Neural progenitor cell (in vitro differentiated cells): ENCODE data around the gene ASPRV1. TPM values are rescaled to one million over a fixed set of nuclear protein-coding genes. Genes with fewer than 3 reads are reported as not detected.
"Not testable (repeated sequence)": the region's sequence is repeated elsewhere in the genome, so short reads cannot be mapped to it uniquely, and the experiment has no call there.

Experiments
- DNase-seq: peaks from one replicate; pipeline ENCODE4 v3.0.0-alpha.2; 2016; ENCODE audit warnings: low spot score
- H2AFZ ChIP-seq: fragments of 200-600 bp; sonication (generic); replicated peaks from 2 replicates; pipeline ENCODE4 v1.6.1; 2016; ENCODE audit warnings: antibody characterized with exemption
- H3F3A ChIP-seq: fragments of 200-600 bp; sonication (generic); 2 replicates; pipeline ENCODE4 v1.6.1; 2016; ENCODE audit warnings: antibody characterized with exemption, low read depth
- H3K27ac ChIP-seq: fragments of 200-600 bp; sonication (generic); 2 replicates; pipeline ENCODE4 v1.5.1; 2016; ENCODE audit warnings: mild to moderate bottlenecking
- H3K27me3 ChIP-seq: fragments of 200-600 bp; sonication (generic); 2 replicates; pipeline ENCODE4 v1.6.1; 2016; ENCODE audit warnings: mild to moderate bottlenecking, moderate library complexity
- H3K36me3 ChIP-seq: fragments of 200-600 bp; sonication (generic); 2 replicates; pipeline ENCODE4 v1.5.1; 2016
- H3K4me1 ChIP-seq: fragments of 200-600 bp; sonication (generic); 2 replicates; pipeline ENCODE4 v1.6.1; 2016; ENCODE audit warnings: mixed run types
- H3K4me2 ChIP-seq: fragments of 200-600 bp; sonication (generic); 2 replicates; pipeline ENCODE4 v1.6.1; 2016
- H3K4me3 ChIP-seq: fragments of 200-600 bp; sonication (generic); 2 replicates; pipeline ENCODE4 v1.5.1; 2016
- H3K79me2 ChIP-seq: fragments of 200-600 bp; sonication (generic); 2 replicates; pipeline ENCODE4 v1.6.1; 2016; ENCODE audit warnings: low read depth
- H3K9ac ChIP-seq: fragments of 200-600 bp; sonication (generic); 2 replicates; pipeline ENCODE4 v1.6.1; 2016
- H3K9me3 ChIP-seq: fragments of 200-600 bp; sonication (generic); 2 replicates; pipeline ENCODE4 v1.5.1; 2016; ENCODE audit warnings: low read depth
- H4K20me1 ChIP-seq: fragments of 200-600 bp; sonication (generic); 2 replicates; pipeline ENCODE4 v1.6.1; 2016; ENCODE audit warnings: low read depth
- H3K27ac Mint-ChIP-seq: 3 replicates; pipeline ENCODE4 v1.8.0; 2021; ENCODE audit warnings: mixed read lengths
- H3K27me3 Mint-ChIP-seq: 2 replicates; pipeline ENCODE4 v1.8.0; 2022; ENCODE audit warnings: low read depth, mild to moderate bottlenecking, inconsistent platforms, moderate library complexity, mixed read lengths; ENCODE audit not compliant: insufficient read depth
- H3K36me3 Mint-ChIP-seq: 3 replicates; pipeline ENCODE4 v1.8.0; 2021; ENCODE audit warnings: mixed read lengths
- H3K4me1 Mint-ChIP-seq: 3 replicates; pipeline ENCODE4 v1.8.0; 2021; ENCODE audit warnings: mixed read lengths
- H3K4me3 Mint-ChIP-seq: 3 replicates; pipeline ENCODE4 v1.8.0; 2021; ENCODE audit warnings: mild to moderate bottlenecking, moderate library complexity, mixed read lengths
- H3K9me3 Mint-ChIP-seq: 3 replicates; pipeline ENCODE4 v1.8.0; 2020; ENCODE audit warnings: mixed read lengths
- EZH2 ChIP-seq: fragments of 200-600 bp; sonication (generic); IDR thresholded peaks from 2 replicates; pipeline ENCODE4 v1.6.1; 2017; ENCODE audit warnings: antibody characterized with exemption, mild to moderate bottlenecking, moderate library complexity
- EZH2phosphoT487 ChIP-seq: fragments of 200-600 bp; sonication (generic); IDR thresholded peaks from 2 replicates; pipeline ENCODE4 v1.6.1; 2017; ENCODE audit warnings: antibody characterized with exemption
- total RNA-seq: library from RNA; depleted of rRNA; stranded (reverse); fragments of >200 nt; gene quantifications from 2 replicates; pipeline ENCODE4 v1.2.3, GENCODE V29; 2015; ENCODE audit warnings: low replicate concordance
- TF ChIP-seq, protein P1 (sequence below): fragments of 200-600 bp; sonication (generic); IDR thresholded peaks from 2 replicates; pipeline ENCODE4 v1.5.1; 2017; ENCODE audit warnings: antibody characterized with exemption, mild to moderate bottlenecking

ASPRV1 gene
- total RNA-seq, 1 donor from 2014 or later = 0.30 TPM

GRCh38 chr2:69954084-69954483, 7.3 kb downstream of the ASPRV1 start:
- no peak overlapping the region for H3K27ac ChIP-seq
- DNase-seq = no peak
- no peak overlapping the region for H2AFZ ChIP-seq
- H3K4me2 ChIP-seq = no peak overlapping the region
- TF ChIP-seq EZH2 = no peak
- TF ChIP-seq, protein P1, sequence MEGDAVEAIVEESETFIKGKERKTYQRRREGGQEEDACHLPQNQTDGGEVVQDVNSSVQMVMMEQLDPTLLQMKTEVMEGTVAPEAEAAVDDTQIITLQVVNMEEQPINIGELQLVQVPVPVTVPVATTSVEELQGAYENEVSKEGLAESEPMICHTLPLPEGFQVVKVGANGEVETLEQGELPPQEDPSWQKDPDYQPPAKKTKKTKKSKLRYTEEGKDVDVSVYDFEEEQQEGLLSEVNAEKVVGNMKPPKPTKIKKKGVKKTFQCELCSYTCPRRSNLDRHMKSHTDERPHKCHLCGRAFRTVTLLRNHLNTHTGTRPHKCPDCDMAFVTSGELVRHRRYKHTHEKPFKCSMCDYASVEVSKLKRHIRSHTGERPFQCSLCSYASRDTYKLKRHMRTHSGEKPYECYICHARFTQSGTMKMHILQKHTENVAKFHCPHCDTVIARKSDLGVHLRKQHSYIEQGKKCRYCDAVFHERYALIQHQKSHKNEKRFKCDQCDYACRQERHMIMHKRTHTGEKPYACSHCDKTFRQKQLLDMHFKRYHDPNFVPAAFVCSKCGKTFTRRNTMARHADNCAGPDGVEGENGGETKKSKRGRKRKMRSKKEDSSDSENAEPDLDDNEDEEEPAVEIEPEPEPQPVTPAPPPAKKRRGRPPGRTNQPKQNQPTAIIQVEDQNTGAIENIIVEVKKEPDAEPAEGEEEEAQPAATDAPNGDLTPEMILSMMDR = no peak
- no peaks in the 10 kb centered on the region for H3K27me3 ChIP-seq
- no peaks in the 10 kb centered on the region for H3K79me2 ChIP-seq
- H3K27me3 Mint-ChIP-seq = peaks cover 2% of the 10 kb centered on the region
- no peaks in the 10 kb centered on the region for H3F3A ChIP-seq
- no peaks in the 10 kb centered on the region for H3K36me3 ChIP-seq
- H3K4me1 Mint-ChIP-seq = peaks cover 7% of the 10 kb centered on the region
- no peaks in the 10 kb centered on the region for H3K9me3 ChIP-seq
- H3K9me3 Mint-ChIP-seq = no peaks in the 10 kb centered on the region
- peaks cover 6% of the 10 kb centered on the region for H3K4me1 ChIP-seq
- H3K9ac ChIP-seq = no peak overlapping the region
- no peaks in the 10 kb centered on the region for H4K20me1 ChIP-seq
- H3K36me3 Mint-ChIP-seq = no peaks in the 10 kb centered on the region
- H3K4me3 ChIP-seq = no peak overlapping the region
- H3K27ac Mint-ChIP-seq = no peak overlapping the region
- no peak overlapping the region for H3K4me3 Mint-ChIP-seq

DNA sequence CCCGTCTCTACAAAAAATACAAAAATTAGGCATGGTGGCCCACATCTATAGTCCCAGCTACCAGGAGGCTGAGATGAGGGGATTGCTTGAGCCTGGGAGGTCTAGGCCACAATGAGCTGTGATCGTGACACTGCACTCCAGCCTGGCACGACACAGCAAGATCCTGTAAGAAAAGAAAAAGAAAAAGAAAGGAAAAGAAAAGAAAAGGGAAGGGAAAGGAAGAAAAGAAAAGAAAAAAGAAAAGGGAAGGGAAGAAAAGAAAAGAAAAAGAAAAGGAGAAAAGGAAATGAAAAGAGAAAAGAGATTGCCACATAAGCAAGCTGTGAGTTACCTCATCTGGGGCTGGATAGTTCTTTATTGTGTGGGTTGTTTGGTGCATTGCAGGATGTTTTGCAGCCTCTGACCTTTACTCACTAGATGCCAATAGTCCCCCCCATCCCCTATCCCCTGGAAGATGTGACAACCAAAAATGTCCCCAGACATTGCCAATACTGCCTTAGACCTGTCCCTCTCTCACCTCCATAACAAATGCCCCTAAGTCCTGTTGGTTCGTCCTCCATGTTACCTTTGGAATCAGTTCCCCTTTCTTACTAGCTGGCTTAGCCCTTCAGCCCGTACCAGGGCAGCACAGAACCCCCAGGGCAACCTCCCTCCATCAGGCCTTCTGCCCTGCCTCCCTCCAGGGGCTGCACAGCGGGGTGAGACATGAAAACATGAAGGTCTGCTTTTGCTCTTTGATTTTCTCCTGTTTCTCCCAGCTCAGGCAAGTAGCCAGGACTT, 8.9 kb downstream of the ASPRV1 start:
- H3K27me3 ChIP-seq = no peaks in the 10 kb centered on the region
- no peaks in the 10 kb centered on the region for H3F3A ChIP-seq
- H3K79me2 ChIP-seq = no peaks in the 10 kb centered on the region
- no peak overlapping the region for H3K4me3 ChIP-seq
- Mint-ChIP-seq H3K27me3 (peaks cover under 1% of the 10 kb centered on the region), H3K36me3 (no peaks in the 10 kb centered on the region), H3K27ac (no peak overlapping the region), H3K4me3 (no peak overlapping the region), H3K4me1 (peaks cover 7% of the 10 kb centered on the region), H3K9me3 (no peaks in the 10 kb centered on the region)
- H3K4me1 ChIP-seq = peaks cover 7% of the 10 kb centered on the region
- no peak for DNase-seq
- TF ChIP-seq, protein P1 = no peak
- no peak for TF ChIP-seq EZH2
- no peak for TF ChIP-seq EZH2phosphoT487
- H3K9me3 ChIP-seq = no peaks in the 10 kb centered on the region
- no peak overlapping the region for H3K27ac ChIP-seq
- H3K4me2 ChIP-seq = no peak overlapping the region
- H2AFZ ChIP-seq = no peak overlapping the region
- no peaks in the 10 kb centered on the region for H4K20me1 ChIP-seq
- H3K36me3 ChIP-seq = no peaks in the 10 kb centered on the region
- no peak overlapping the region for H3K9ac ChIP-seq

DNA sequence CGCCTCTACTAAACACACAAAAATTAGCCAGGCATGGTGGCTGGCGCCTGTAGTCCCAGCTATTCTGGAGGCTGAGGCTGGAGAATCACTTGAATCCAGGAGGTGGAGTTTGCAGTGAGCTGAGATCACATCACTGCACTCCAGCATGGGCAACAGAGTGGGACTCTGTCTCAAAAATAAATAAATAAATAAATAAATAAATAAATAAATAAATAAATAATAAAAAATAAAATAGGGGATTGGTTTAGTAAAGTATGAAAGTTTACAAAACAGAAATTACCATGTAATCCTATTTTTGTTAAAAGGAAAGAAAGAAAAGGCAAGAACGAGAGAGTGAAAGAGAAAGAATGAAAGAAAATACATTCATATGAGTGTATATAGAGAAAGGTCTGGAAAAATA, 10.8 kb downstream of the ASPRV1 start:
- not testable (repeated sequence) for H3K9me3 ChIP-seq, H3K4me3 Mint-ChIP-seq, H3K27ac ChIP-seq, H3K4me2 ChIP-seq, H3K27ac Mint-ChIP-seq, H3K36me3 Mint-ChIP-seq, H3K27me3 ChIP-seq, H2AFZ ChIP-seq, DNase-seq, H3F3A ChIP-seq, H3K36me3 ChIP-seq, H3K27me3 Mint-ChIP-seq, H4K20me1 ChIP-seq, H3K79me2 ChIP-seq, H3K4me1 Mint-ChIP-seq, H3K4me1 ChIP-seq, H3K9ac ChIP-seq, H3K9me3 Mint-ChIP-seq, H3K4me3 ChIP-seq

DNA sequence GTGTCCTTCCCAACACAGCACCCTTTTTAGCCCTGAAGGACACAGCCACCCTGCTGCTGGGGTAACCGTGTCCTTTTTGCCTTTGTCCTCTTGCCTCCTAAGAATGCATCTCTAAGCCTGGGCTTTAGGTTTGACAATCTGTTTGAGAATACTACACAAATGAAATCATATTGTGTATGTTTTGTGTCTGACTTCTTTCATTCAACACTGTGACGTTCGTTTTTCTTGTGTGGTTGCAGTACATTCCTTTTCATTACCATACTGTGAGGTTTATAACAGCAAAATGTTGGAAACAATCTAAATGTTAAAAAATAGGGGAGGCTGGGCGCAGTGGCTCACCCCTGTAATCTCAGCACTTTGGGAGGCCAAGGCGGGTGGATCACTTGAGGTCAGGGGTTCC, 11.2 kb downstream of the ASPRV1 start:
- Histone ChIP-seq H3K79me2 (no peaks in the 10 kb centered on the region), H3K27ac (no peak overlapping the region), H2AFZ (no peak overlapping the region), H3F3A (no peaks in the 10 kb centered on the region), H3K4me2 (no peak overlapping the region), H3K4me1 (peaks cover 7% of the 10 kb centered on the region), H3K27me3 (no peaks in the 10 kb centered on the region), H4K20me1 (no peaks in the 10 kb centered on the region), H3K4me3 (no peak overlapping the region), H3K36me3 (no peaks in the 10 kb centered on the region), H3K9me3 (no peaks in the 10 kb centered on the region), H3K9ac (no peak overlapping the region)
- Mint-ChIP-seq H3K27me3 (no peaks in the 10 kb centered on the region), H3K4me1 (peaks cover 7% of the 10 kb centered on the region), H3K9me3 (no peaks in the 10 kb centered on the region), H3K36me3 (no peaks in the 10 kb centered on the region), H3K27ac (no peak overlapping the region), H3K4me3 (no peak overlapping the region)
- TF ChIP-seq EZH2phosphoT487 (no peak), EZH2 (no peak)
- TF ChIP-seq, protein P1 = no peak
- DNase-seq = no peak
